Femur (tissue), 1 donor: ENCODE measurements around the gene PPIL3.
"Not testable (repeated sequence)": the region's sequence is repeated elsewhere in the genome, so short reads cannot be mapped to it uniquely, and the experiment has no call there.

Experiments used
- DNase-seq: peaks from one replicate; pipeline ENCODE4 v3.0.0-alpha.2; 2017

The PPIL3 gene

DNA sequence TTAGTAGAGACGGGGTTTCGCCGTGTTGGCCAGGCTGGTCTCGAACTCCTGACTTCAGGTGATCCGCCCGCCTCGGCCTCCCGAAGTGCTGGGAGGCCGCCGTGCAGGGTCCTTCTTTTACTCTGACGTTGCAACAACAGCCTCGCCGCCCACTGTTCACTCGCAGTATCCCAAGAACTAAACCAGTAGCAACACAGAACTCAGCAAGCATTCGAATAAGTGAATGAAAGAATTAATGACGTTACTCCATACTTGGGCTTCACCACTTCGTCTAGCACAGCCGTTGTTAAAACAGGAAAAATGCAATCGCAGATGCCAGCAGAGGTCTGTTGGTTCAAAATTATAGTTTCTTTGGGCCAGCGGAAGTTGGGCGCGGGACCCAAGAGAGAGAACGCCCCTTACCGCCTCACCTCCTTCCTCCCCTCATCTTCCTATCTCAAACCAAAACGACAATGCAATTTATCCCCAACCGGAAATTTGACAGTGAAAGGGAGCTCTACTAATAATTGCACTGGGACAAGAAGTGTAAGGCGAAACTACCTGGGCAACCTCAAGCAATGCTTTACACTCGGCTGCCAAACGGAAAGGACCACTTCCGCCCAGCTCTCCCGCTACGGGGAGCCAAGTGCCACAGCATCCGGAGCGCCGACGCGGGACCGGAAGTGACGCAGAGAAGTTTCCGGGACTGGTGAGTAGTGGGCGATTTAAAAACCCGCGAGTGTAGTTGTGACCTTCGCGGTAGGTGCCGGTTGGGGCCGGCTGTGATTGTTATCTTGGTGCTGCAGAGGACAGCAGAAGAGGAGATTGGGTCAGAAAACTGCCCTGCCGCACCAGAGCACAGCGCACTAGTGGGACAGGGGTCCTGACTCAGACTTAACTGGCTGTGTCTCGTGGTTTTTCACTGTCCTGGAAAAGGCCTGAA is at the start of gene PPIL3, which contains the start of gene NIF3L1:
Gene PPIL3, minus strand, starts transcription at position 374 of the 922 bp plus-strand sequence. CDS start 1,462 bp downstream, outside the sequence.
Gene NIF3L1, plus strand, starts transcription at position 668 of the 922 bp plus-strand sequence. CDS start 2,573 bp downstream, outside the sequence.
- DNase-seq: peak; percentile 98

DNA sequence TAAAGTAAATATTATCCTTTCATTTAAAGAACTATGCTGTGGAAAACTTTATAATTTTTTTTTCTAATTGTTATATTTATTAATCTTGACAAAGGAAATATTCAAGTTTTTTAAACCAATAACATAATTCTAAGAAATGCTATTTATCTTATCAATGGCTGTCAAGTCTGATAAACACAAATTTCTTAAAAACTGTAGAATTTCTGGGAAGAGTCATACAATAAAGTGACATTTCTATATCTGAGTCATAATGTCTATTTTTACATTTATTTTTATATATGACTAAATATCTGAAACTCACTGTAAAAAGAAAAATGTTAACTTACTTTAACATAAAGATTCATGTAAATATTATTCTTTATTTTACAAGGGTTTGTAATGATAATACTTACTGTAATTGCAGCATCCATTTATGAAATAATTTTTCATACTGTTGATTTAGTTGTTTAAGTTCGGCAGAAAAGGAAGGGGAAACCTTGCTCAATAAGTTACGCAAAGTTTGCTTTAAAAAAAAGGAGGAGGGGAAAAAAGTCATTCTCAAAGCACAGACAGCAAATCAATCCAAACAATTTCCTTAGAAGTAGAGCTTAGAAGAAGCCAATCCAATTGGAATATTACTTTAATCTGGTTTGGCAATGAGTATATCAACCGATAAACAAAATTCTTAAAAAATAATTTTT is 42.2 kb upstream of the PPIL3 start:
- no peak for DNase-seq

DNA sequence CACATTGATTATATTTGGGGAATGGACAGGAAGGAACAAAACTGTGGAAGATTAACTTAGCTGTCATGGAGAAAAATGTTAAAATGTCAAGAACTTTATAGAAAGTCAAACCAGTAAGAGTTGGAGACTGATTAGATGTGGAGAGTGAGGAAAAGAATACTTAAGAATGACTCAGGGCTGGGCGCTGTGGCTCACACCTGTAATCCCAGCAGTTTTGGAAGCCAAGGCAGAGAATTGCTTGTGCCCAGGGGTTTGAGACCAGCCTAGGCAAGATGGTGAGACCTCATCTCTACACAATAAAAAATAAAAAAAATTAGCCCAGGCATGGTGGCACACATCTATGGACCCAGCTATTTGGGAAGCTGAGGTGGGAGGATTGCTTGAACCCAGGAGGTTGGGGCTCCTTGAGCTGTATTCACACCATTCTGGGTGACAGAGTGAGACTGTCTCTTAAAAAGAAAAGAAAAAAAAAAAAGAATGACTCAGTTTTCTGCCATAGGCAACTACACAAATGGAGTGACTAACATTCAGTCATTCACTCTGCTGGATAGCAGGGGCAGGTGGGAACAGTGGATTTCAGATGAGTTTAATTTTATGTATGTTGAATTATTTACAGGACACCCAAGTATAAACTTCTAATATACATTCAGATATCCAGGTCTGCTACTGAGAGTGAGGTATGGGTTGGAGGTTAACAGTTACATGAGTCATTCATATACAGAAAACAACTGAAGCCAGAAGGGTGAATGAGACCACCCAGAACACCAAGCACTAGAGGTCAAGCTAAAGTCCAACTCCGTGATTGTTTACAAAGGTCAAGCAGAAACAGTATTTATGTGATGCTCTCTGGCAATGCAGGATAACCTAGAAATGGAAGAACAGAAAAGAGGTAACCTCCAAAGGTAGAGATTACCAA is 40.7 kb upstream of the PPIL3 start:
- no peak for DNase-seq

DNA sequence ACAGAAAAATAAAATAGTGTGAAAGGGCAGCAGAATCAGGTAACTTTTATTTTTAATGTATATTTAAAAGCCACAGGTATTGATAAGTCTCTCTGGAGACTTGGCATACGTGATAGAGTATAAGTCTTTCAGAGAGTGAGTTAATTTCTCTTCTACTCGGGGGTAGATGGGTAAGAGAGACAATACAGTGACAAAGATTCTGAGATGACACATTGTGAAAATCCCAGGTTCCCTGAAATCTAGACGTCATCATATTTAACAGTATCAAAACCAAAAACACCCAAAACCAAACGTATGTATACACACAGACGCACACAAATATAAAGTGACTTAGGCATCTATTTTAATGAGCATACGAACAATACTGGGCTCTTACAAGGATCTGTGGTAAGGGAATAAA is 33.6 kb upstream of the PPIL3 start:
- DNase-seq: no peak

DNA sequence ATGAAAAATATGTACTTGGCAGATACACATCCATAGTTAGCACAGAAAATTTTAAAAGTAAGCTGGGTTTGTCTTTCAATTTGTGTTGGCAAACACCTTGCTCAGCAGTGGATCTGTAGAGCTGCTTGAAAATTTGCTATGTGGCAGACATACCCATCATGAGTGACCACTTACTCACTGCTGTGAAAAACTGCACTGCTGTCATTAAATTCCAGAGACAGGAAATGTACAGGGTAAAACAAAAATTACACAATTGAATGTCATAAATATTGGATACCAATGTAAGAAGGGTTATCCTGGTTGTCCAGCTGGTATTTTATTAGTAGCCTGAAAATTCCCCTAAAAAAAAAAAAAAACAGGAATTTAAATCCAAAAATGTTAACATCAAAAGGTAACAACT is 24.8 kb upstream of the PPIL3 start:
- no peak for DNase-seq

DNA sequence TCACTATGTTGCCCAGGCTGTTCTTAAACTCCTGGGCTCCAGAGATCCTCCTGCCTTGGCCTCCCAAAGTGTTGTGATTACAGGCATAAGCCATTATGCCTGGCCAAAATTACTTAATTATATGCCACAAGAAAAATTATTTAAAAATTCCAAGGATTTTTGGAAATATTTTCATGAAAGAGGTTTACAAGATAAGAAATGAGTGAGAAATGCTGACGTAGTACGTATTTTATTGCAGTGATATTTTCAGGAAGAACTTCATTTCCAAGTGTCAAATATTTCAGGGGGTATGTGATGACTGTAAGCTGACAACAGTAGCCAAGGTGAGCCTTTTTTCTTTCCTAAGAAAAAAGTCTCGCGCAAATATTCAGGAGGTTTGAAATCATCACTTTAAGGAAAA is 21.1 kb upstream of the PPIL3 start:
- no peak for DNase-seq

DNA sequence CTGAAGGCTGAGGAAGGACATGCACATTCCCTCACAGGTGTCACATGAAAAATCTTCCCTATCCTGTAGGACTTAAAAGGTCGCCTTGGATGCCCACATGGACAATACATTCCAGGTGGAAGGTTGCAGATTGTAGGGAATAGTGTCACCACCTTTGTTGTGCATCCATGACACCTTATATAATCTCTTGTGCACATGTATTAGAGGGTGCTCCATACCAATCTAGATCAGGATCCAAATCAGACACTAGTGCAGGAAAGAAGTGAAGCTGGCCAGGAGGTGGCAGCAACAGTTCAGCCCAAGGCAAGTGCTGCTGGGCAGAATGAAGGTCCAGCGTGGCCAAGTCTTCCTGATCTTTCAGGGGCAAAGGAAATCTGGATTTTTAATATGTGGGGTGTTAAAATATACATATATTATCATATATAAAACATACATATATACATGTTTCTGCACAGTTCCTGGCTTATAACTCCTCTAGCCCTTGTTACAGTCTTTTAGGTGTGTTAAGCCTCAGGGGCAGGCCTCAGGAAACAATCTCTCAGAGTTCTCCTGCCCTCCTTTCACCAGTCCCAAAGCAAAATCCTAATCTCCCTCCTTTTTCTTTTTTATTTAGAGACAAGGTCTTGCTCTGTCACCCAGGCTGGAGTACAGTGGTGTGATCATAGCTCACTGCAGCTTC is 16.9 kb upstream of the PPIL3 start:
- peak; percentile 71 for DNase-seq

DNA sequence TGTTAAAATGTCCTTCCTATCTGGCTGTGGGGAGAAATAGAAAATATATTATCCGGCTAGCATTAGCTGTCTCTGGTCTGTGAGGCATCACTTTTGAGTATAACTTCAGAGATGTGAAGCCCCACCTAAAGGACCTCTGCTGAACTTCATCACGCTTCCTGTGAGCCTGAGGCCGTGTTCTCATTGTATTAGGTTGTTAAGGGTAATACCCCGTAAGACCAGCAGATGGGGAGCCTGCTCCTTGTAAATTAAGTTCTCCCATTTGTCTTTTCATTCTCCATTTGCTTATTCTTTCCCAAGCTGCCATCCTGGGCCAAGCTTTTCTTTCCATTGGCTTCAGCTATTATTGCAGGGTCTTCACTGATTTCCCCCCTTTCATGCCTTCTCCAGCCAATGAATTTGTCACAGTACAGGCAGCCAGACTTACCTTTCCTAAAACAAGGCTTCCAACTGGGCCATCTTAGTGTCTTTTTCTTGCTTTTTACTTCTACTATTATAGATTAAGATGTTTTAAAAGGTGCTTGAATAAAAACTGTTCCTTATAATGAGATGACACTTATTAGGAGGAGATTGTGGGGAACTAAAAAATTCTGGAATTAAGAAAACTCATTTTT is 12.7 kb upstream of the PPIL3 start:
- peak; percentile 74 for DNase-seq

DNA sequence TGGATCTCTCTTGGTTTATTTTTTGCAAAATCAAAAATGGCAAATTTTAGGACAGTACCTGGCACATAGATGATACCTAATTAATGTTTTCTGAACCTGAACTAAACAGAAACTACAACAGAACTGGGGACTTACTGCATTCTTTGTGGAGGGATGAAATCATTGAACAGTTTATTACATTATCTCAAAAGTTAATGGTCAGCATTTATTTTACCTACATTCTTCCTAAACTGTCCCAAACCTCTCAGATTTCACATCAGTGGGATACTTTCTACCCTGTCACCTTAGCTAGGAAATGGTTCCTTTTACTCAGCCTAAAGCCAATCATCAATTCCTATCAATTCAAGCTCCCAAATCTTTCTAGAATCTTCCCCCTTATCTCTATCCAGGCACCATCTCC is 10.6 kb upstream of the PPIL3 start:
- no peak for DNase-seq

DNA sequence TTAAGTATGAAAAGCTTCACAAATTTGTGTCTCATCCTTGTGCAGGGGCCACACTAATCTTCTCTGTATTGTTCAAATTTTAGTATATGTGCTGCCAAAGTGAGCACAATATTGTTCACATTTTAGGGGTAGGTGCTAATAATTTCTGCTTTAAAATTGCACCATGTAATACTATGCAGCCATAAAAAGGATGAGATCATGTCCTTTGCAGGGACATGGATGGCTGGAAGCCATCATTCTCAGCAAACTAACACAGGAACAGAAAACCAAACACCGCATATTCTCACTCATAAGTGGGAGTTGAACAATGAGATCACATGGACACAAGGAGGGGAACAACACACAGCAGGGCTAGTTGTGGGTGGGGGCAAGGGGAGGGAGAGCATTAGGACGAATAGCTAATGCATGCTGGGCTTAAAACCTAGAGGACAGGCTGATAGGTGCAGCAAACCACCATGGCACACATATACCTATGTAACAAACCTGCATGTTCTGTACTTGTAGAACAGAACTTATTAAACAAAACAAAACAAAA is 7.1 kb downstream of the PPIL3 start:
- not testable (repeated sequence) for DNase-seq

DNA sequence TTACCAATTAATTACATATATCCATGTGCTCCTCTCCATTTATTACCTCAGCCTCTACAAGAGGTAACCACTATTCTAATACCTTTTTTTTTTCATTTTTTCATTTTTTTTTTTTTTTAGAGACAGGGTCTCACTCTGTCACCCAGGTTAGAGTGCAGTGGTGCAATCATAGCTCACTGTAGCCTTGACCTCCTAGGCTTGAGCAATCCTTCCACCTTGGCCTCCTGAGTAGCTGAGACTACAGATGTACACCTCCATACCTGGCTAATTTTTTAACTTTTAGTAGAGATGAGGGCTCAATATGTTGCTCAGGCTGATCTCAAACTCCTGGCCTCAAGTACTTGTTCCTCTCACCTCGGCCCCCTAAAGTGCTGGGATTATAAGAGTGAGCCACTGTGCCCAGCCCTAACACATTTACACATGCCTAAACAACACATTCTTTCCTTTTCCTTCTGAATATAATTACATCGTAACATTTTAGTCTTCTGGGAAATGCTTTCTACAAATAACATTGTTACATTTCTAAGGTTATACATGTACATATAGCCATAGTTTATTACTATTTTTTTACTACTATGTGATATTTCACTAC is 10.5 kb downstream of the PPIL3 start:
- no peak for DNase-seq

DNA sequence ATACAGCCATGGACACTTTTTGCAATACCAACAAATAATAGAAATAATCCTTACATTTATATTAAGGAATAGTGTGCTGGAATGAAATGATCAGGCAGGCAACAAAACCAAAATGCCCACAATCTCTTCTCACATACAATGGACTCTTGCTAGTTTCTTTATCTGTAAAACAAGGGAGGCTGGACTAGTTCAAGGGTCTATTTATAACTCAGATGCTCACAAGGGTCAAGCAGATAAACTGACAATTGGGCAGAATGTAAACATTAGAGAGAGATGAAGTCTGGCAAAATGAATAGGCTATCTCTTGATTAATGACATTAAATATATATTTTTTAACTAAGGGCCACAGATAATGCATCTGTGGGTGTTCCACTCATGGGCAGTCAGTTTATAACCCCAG is 11.4 kb downstream of the PPIL3 start:
- no peak for DNase-seq

DNA sequence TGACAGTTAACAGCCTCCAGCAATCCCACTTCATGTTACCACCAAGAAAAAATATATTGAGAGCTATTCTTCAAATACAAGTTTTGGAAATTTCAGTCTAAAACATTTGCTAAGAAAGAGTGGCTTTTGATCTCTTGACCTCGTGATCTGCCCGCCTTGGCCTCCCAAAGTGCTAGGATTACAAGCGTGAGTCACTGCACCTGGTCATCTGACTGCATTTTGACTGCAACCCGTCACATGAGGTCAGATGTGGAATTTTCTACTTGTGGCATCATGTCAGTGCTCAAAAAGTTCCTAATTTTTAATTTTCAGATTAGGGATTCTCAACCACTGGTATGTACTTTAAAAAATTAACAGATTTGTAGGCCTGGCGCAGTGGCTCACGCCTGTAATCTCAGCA is 15.3 kb downstream of the PPIL3 start:
- DNase-seq: no peak

DNA sequence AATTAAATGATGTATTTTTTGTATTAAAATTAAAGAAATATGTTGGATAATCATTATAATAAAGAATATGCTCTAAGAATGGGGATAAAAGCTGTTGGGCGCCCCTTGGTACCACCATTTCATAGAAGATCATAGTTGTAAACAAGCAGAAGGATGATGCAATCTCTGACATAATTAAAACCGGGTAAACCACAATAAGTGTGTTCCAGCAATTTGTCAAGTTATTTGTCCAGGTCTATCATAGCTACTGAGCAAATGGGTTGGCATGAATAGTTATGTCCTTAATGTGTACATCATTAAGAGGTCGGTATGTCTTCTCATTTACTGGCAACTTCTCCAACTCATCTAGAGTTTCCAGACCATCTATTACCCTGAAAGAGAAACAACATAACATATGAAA is 17.7 kb downstream of the PPIL3 start:
- DNase-seq: no peak

DNA sequence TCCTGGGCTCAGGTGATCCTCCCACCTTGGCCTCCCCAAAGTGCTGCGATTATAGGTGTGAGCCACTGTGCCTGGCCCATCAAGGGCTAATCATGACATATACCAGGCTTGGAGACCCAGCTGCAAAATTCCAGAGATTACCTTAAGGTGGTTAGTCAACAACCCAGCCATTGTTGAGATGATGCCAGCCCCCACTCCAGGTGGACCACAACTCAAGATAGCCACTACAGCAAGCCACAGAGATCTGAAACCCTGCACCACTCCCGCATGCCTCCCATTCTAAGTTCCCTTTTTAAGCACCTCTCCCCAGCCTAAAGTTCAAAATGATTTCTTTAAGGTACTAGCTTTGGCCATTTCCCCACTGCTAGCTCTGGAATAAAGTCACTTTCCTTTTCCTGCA is 19.9 kb downstream of the PPIL3 start:
- DNase-seq: no peak

DNA sequence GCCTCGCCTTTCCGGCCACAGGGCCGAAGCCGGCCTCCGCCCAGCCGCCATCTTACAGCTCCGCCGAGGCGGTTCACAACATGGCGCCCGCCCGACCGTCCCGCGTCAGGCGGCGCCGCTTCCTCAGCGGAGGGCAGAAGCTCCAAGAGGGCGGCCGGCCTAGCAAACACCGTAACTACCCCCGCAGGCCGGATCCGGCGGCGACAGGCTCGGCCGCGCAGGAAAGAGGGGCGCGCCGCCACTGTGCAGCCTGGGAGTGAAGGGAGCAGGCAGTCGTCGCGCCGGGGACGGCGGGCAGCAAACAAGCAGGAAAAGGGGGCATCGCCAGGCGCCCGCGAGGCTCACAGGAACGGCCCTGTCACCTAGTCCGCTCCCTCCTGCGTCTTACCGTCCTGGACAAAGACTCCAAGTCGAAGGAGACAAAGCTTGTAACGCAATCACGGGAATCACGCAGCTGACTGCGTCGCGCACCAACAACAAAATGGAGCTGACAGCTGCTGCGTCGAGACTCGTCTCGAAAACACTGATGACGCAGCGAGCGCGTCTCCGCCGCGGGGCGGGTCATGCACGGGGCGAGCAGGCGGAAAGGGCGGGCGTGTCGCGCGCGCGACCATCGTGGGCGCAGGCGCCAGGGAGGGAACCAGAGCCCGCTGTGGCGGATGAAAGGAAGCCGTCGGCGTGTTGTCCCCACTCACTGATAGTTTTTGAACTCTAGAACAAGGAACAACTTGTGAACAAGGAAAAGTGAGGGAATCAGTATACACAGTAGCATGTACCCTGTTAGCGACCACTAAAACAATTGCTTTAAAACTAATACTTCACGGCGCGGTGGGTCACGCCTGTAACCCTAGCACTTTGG is 24.5 kb downstream of the PPIL3 start, which contains the start of gene CLK1:
Gene CLK1, minus strand, starts transcription at position 483 of the 859 bp plus-strand sequence. CDS start 2,796 bp downstream, outside the sequence.
- DNase-seq: peak; percentile 98

DNA sequence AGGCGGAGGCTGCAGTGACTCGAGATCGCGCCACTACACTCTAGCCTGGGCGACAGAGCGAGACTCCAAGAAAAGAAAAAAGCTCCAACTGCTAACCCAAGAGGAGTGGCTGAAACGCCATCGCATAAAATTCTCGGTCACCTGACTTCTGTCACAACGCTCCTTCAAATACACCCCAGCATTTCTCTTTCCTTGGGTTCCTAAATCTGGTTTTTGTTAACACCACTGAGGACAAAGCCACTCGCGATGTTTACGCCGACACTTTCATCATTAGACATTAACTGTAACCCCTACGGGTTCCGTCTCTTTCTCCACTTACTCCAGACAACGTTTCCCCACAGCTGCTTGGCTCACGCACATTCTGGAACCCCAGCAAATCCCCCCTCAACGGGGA is 25.1 kb downstream of the PPIL3 start:
- DNase-seq: peak; percentile 60

DNA sequence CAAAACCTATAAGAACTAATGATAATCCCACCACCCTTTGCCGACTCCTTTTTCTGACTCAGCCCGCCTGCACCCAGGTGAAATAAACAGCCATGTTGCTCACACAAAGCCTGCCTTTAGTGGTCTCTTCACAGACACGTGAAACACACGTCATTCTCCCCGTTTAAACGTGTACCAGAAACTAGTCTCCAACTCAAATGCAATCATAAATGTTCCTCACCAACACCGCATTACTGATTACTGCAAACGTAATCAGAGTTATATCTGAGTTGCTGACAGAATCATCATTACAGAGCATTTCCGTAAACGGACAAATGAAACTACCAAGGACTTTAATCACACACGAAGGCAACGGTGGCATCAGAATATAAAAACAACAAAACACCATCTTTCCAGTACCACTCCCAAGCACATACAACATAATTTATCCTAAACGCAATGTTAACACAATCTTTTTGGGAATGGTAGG is 26.3 kb downstream of the PPIL3 start:
- DNase-seq: peak; percentile 50

DNA sequence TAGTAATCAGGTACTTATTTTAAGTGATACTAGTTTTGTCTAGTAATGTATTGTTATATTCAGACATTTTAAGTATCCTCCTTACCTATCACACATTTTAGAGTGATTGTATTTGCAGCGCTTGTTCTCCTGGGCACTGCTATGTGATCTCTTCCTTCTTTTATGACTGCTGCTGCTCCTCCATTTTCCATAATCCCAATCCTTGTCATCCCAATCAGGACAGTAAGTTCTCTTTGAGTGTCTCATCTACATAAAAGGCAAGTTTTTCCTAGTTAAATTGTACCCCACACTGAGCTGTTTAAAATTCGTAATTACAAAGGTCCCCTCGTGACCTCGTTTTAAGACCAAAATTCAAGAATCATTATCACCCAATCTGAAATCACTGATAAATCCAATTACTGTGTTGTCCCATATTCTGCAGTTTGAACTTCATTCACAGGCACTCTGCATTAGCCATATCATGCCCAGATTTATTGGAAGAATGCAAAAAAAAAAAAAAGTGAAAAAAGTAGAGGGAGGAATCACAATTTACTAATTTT is 27.2 kb downstream of the PPIL3 start:
- no peak for DNase-seq
